GM21360 (cell line): ENCODE data around the gene ZCWPW2.

ENCODE experiments used
- ATAC-seq: cut with Tn5 transposase; IDR thresholded peaks from one replicate; pipeline ENCODE4 v1.9.1; 2021; ENCODE audit warnings: mild to moderate bottlenecking, moderate library complexity; ENCODE audit not compliant: unreplicated experiment

Gene ZCWPW2

DNA sequence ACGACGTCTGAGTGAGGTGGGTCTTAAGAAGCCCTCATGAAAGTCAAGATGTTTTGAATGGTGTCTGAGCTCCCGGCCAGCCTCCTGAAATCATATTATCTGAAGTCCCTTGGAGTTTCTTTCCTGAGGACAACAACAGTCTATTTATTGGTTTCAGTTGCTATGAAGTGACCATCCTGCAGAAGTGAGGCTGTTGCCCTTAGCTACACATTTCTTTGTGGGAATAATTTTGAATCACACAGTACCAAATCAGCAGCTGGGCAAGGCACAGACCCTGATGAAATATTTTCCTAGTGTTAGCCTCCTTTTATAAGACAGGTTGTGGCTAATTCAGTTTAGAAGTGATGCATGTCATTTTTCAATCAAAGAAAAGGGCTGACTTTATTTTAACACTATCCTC is 220.8 kb downstream of the ZCWPW2 start:
- ATAC-seq, result no peak

DNA sequence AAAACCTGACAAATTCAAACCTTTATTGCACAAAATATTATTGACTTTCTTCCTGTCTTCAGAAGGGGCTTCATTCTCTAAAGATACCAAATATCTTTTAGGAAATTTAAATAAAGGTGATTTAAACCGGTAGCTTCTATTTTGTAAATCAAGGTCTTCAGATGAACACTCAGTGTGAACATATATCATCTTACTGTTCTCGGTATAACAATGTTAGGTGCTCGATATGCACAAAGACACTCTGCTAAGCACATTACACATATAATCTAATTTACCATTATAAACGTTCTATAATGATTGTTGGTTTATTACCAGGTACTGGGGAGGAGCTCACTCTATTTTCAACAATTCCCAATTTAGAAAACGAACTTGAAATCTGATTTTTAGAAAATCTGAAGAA is 225.5 kb downstream of the ZCWPW2 start:
- no peak for ATAC-seq

- no peak for ATAC-seq
These were observed 226.7 kb downstream of the ZCWPW2 start for GRCh38 chr3:28575100-28575745.
